ENCODE results near the gene TSPAN5. TPM values are rescaled to one million over a fixed set of nuclear protein-coding genes. Genes with fewer than 3 reads are reported as not detected.
"Not testable (repeated sequence)": the region's sequence is repeated elsewhere in the genome, so short reads cannot be mapped to it uniquely, and the experiment has no call there.

Gene TSPAN5
- total RNA-seq (1 to 10 TPM; 1.8 to 2.8 TPM), total RNA-seq (7.4 to 90.0 (median 25.8) reads per million in 172 experiments)
- polyA plus RNA-seq (2013, experiment 1 of 2), result 14.5 TPM
- 15.8 TPM for polyA plus RNA-seq (2013, experiment 2 of 2)

DNA sequence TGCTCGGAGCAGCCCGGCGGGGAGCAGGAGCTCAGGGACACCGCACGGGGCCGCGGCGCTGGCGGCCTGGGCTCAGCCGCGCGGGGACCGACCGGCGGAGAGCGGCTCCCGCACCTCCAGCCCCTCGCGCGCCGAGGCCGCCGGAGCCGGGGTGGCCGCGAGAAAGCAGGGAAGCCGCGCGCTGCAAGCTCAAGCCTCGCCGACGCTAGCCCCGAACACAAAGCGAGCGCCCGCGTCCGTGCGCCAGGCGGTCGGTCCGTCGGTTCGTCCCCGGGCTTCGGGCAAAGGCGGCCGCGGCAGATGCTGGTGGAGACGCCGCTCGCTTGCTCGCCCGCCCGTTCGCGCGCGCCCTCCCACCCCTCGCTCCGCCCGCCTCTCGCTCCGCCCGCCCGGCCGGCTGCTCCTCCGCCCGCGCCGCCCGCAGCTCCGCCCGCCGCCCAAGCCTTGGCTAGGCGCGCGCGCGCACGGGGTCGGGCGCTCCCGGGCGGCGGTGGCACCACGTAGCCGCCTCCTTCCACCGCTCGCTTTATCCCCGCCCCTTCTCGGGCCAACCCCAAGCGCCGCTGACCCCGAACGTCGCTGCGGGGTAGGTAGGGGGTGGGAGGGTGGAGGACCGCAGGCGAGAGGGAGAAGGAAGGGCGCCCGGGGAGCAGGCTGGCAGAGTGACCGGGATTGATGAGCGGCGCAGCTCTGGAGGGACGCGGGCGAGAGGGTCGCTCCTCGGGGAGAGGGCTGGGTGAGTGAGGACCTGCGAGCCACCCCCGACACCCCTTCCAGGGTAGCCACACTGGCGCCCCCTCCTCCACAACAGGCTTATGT, at the start of gene TSPAN5:
TSS of gene TSPAN5 (minus strand) at position 325 of the 819 bp plus-strand sequence.
- H3K9me3 ChIP-seq (ENCODE audit: control insufficient read depth in 1 of 2, insufficient read depth in 1 of 2, low read length in 2 of 2), result no peaks in the 10 kb centered on the region
- peak within 1 kb of the TSS; percentile 89 for H3K4me3 ChIP-seq (ENCODE audit: low read length)
- H3K4me1 Mint-ChIP-seq (ENCODE audit: low read depth), result peaks cover 87% of the 10 kb centered on the region
- H3K4me3 Mint-ChIP-seq, result peak within 1 kb of the TSS; percentile 89
- DNase-seq, result peak; percentile 56 to 93 (median 84)
- H3K36me3 ChIP-seq (ENCODE audit: insufficient read depth, low read length), result no peaks in the 10 kb centered on the region
- ATAC-seq (ENCODE audit: poor library complexity), result peak; percentile 67
- peak within 1 kb of the TSS in 1 of 2 donors; percentile 39 for H3K27ac ChIP-seq (ENCODE audit: low read depth in 1 of 2, low read length in 2 of 2)
- H3K4me1 ChIP-seq (ENCODE audit: insufficient read depth, low read length), result peaks cover 50% of the 10 kb centered on the region
- H3K9me3 Mint-ChIP-seq, result no peaks in the 10 kb centered on the region
- CTCF ChIA-PET, result interaction anchor here (0.7 to 1.3 kb wide), 6 partner anchors 16 to 398 kb away, joined by 3 to 5 read pairs (median 4); partner anchors contain the start of gene METAP1
- peak within 1 kb of the TSS; percentile 98 for H3K27ac Mint-ChIP-seq
- intact Hi-C loops (cut with DNase I, micrococcal nuclease), result loop anchor here (2.0 to 5.0 kb wide), 4 partner anchors 44 to 434 kb away; partner anchors contain the start of gene RAP1GDS1 (in 1 of the 2)
- peaks cover 9% of the 10 kb centered on the region for H3K36me3 Mint-ChIP-seq (ENCODE audit: low read depth)
- TF ChIP-seq, protein P1, sequence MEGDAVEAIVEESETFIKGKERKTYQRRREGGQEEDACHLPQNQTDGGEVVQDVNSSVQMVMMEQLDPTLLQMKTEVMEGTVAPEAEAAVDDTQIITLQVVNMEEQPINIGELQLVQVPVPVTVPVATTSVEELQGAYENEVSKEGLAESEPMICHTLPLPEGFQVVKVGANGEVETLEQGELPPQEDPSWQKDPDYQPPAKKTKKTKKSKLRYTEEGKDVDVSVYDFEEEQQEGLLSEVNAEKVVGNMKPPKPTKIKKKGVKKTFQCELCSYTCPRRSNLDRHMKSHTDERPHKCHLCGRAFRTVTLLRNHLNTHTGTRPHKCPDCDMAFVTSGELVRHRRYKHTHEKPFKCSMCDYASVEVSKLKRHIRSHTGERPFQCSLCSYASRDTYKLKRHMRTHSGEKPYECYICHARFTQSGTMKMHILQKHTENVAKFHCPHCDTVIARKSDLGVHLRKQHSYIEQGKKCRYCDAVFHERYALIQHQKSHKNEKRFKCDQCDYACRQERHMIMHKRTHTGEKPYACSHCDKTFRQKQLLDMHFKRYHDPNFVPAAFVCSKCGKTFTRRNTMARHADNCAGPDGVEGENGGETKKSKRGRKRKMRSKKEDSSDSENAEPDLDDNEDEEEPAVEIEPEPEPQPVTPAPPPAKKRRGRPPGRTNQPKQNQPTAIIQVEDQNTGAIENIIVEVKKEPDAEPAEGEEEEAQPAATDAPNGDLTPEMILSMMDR (IDR thresholded peaks at IDR 0.05), result no peak
- no peaks in the 10 kb centered on the region for H3K27me3 Mint-ChIP-seq
- POLR2A ChIA-PET, result interaction anchor here (0.8 to 3.2 kb wide), 16 partner anchors 10 to 397 kb away, joined by 3 to 16 read pairs (median 6); partner anchors contain the start of genes EIF4E, METAP1 and RAP1GDS1
- no peaks in the 10 kb centered on the region for H3K27me3 ChIP-seq (ENCODE audit: control insufficient read depth in 1 of 2, insufficient read depth in 2 of 2, low read length in 2 of 2)

DNA sequence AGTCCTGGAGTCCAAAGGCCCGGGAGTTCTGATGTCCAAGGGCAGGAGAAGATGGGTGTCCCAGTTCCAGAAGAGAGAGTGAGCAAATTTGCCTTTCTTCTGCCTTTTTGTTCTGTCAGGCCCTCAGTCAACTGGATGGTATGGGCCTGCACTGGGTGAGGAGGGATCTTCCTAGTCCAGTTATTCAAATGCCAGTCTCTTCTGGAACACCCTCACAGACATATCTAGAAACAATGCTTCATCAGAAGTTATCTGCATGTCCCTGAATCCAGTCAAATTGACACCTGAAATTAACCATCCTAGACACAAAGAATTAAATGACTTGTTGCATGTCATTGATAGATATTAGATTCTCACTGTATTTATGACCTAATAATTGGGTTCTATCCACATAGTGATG, 48.5 kb upstream of the TSPAN5 start:
- CTCF ChIA-PET, result no interaction called here
- H3K27ac ChIP-seq (ENCODE audit: low read depth in 1 of 2, low read length in 2 of 2), result peak overlapping the region in 1 of 2 donors; percentile 19
- no peak for ATAC-seq (ENCODE audit: poor library complexity)
- Mint-ChIP-seq H3K27me3 (no peaks in the 10 kb centered on the region), H3K4me1 (ENCODE audit: low read depth) (peaks cover 40% of the 10 kb centered on the region), H3K9me3 (peaks cover 6% of the 10 kb centered on the region), H3K36me3 (ENCODE audit: low read depth) (peaks cover 6% of the 10 kb centered on the region), H3K27ac (peak overlapping the region; percentile 74), H3K4me3 (no peak overlapping the region)
- TF ChIP-seq, protein P1 (IDR thresholded peaks at IDR 0.05), result no peak
- H3K27me3 ChIP-seq (ENCODE audit: control insufficient read depth in 1 of 2, insufficient read depth in 2 of 2, low read length in 2 of 2), result no peaks in the 10 kb centered on the region
- POLR2A ChIA-PET, result interaction anchor here (1.0 to 1.5 kb wide), 4 partner anchors 18 to 382 kb away, joined by 3 to 5 read pairs (median 4); partner anchors contain the start of gene ADH5
- DNase-seq, result no peak
- intact Hi-C loops (cut with DNase I, micrococcal nuclease), result loop anchor here in 1 of 2 experiments (2.0 kb wide), 2 partner anchors 18 to 44 kb away; no protein-coding TSS in a partner anchor
- H3K4me3 ChIP-seq (ENCODE audit: low read length), result no peak overlapping the region
- H3K9me3 ChIP-seq (ENCODE audit: control insufficient read depth in 1 of 2, insufficient read depth in 1 of 2, low read length in 2 of 2), result peaks cover 4 to 9% of the 10 kb centered on the region in 2 experiments
- peaks cover 20% of the 10 kb centered on the region for H3K4me1 ChIP-seq (ENCODE audit: insufficient read depth, low read length)
- no peaks in the 10 kb centered on the region for H3K36me3 ChIP-seq (ENCODE audit: insufficient read depth, low read length)

DNA sequence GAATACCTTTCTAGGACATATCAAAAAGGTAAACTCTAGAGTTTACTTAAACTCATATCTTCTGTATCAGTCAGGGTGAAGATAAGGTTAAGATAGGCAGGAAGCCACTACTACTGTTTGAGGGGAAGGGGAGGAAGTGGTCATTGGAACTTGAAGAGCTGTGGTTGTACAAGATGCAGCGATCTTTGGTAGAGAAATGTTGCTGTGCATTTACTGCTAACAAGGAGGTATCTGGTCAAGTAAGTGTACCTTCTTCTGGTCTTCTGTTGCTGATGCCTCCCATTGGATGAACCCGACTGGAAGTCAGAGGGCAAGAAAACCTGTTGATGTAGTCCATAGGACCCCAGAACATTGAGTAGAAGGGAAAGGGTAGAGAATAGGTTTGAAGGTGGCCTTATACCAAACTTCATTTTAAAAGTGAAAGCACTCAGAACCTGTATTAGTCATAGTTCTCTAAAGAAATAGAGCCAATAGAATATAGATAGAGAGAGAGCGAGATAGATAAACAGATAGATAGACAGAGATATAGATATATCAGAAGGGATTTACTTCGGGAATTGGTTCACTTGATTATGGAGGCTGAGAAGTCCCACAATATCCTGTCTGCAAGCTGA, 47.9 kb upstream of the TSPAN5 start:
- H3K27me3 ChIP-seq (ENCODE audit: control insufficient read depth in 1 of 2, insufficient read depth in 2 of 2, low read length in 2 of 2), result no peaks in the 10 kb centered on the region
- H3K36me3 ChIP-seq (ENCODE audit: insufficient read depth, low read length), result no peaks in the 10 kb centered on the region
- Mint-ChIP-seq H3K36me3 (ENCODE audit: low read depth) (peaks cover 6% of the 10 kb centered on the region), H3K4me1 (ENCODE audit: low read depth) (peaks cover 40% of the 10 kb centered on the region), H3K27ac (peak overlapping the region; percentile 74), H3K27me3 (no peaks in the 10 kb centered on the region), H3K9me3 (peaks cover 6% of the 10 kb centered on the region), H3K4me3 (peak overlapping the region; percentile 82)
- H3K4me1 ChIP-seq (ENCODE audit: insufficient read depth, low read length), result peaks cover 20% of the 10 kb centered on the region
- peak overlapping the region in 1 of 2 donors; percentile 19 for H3K27ac ChIP-seq (ENCODE audit: low read depth in 1 of 2, low read length in 2 of 2)
- CTCF ChIA-PET, result no interaction called here
- TF ChIP-seq, protein P1 (IDR thresholded peaks at IDR 0.05), result no peak
- intact Hi-C loops (cut with DNase I, micrococcal nuclease), result loop anchor here in 1 of 2 experiments (2.0 kb wide), 2 partner anchors 18 to 44 kb away; no protein-coding TSS in a partner anchor
- H3K4me3 ChIP-seq (ENCODE audit: low read length), result peak overlapping the region; percentile 35
- POLR2A ChIA-PET, result interaction anchor here (0.7 to 1.5 kb wide), 9 partner anchors 14 to 445 kb away, joined by 3 to 8 read pairs (median 3); partner anchors contain the start of genes ADH5, RAP1GDS1 and TSPAN5
- DNase-seq, result peak in 9 of 14 experiments; percentile 5 to 89 (median 21)
- ATAC-seq (ENCODE audit: poor library complexity), result peak; percentile 94
- H3K9me3 ChIP-seq (ENCODE audit: control insufficient read depth in 1 of 2, insufficient read depth in 1 of 2, low read length in 2 of 2), result peaks cover 4 to 9% of the 10 kb centered on the region in 2 experiments

DNA sequence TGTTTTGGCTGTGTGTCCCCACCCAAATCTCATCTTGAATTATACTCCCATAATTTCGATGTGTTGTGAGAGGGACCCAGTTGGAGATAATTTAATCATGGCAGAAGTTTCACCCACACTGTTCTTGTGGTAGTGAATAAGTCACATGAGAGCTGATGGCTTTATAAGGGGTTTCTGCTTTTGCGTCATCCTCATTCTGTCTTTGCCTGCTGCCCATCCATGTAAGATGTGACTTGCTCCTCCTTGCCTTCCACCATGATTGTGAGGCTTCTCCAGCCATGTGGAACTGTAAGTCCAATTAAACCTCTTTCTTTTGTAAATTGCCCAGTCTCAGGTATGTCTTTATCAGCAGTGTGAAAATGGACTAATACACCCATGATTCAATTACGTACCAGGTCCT, 47.2 kb upstream of the TSPAN5 start:
- H3K27me3 Mint-ChIP-seq; H3K4me3 ChIP-seq (ENCODE audit: low read length); H3K9me3 Mint-ChIP-seq; H3K27me3 ChIP-seq (ENCODE audit: control insufficient read depth in 1 of 2, insufficient read depth in 2 of 2, low read length in 2 of 2); DNase-seq; ATAC-seq (ENCODE audit: poor library complexity); intact Hi-C loops (cut with DNase I, micrococcal nuclease); H3K9me3 ChIP-seq (ENCODE audit: control insufficient read depth in 1 of 2, insufficient read depth in 1 of 2, low read length in 2 of 2); H3K27ac ChIP-seq (ENCODE audit: low read depth in 1 of 2, low read length in 2 of 2); H3K36me3 Mint-ChIP-seq (ENCODE audit: low read depth); H3K36me3 ChIP-seq (ENCODE audit: insufficient read depth, low read length): not testable (repeated sequence)
- ChIA-PET CTCF (interaction anchor here (0.6 kb wide), 1 partner anchor 84 kb away, joined by 3 read pairs; no protein-coding TSS in a partner anchor), POLR2A (interaction anchor here (1.0 to 1.5 kb wide), 5 partner anchors 19 to 445 kb away, joined by 3 to 8 read pairs (median 3); partner anchors contain the start of genes RAP1GDS1 and TSPAN5)
- H3K4me3 Mint-ChIP-seq, result peak overlapping the region; percentile 82
- peaks cover 40% of the 10 kb centered on the region for H3K4me1 Mint-ChIP-seq (ENCODE audit: low read depth)
- H3K27ac Mint-ChIP-seq, result peak overlapping the region; percentile 74
- H3K4me1 ChIP-seq (ENCODE audit: insufficient read depth, low read length), result peaks cover 20% of the 10 kb centered on the region
